Stimulated activated CD8-positive, alpha-beta memory T cell treated with anti-CD3 and anti-CD28 coated beads, Interleukin-12 subunit alpha, Interleukin-12 subunit beta, amount 100 ng/mL, for 1 hour (primary cell): ENCODE results near the gene CSF3.
A peak's percentile ranks its signal among the peaks of the same experiment; 100 is the strongest.

Experiments
- DNase-seq: peaks from one replicate; pipeline ENCODE4 v3.0.0-alpha.2; 2020; ENCODE audit warnings: low read depth

The CSF3 gene

DNA sequence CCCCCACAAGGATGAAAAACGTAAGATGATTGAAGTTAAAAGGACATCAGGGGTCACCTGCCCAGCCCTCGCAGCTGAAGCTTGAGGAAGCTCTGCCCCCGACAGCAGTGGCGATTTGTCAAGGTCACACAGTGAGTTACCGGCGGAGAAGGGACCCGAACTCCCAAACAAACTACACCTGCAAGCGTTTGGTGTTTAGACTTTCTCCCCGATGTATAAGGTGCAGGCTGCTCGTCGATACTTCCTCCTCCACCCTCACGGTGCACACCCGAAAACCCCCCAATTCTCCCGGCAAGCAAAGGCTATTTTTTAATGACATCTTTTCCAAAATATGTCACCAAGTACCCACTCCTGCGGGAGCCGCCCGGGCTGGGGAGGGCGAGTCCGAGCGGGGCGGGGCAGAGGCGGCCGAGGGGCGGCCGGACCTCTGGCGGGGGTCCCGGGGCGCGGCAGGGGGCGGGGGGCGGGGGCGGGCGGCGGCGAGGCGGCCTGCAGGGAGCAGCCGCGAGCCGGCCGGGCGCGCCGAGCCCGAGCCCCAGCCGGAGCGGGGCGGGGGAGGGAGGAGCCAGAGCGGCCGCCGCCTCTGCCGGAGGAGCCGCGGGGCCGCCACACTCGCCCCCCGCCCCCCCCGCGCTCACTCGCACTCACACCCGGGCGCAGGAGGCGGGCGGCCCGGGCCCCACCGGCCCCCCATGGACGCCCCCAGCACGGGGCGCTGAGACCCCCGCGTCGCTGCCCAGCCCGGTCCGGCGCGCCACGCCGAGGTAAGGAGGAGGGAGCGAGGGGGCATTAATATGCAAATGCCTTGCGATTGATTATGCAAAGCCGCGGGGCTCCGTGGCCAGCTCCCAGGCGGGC lies 47.3 kb downstream of the CSF3 start, which contains the start of gene THRA:
Gene THRA (plus strand): TSS at position 637 of the 858 bp plus-strand sequence. CDS start 11,524 bp downstream, outside the sequence.
- DNase-seq: peak; percentile 46

DNA sequence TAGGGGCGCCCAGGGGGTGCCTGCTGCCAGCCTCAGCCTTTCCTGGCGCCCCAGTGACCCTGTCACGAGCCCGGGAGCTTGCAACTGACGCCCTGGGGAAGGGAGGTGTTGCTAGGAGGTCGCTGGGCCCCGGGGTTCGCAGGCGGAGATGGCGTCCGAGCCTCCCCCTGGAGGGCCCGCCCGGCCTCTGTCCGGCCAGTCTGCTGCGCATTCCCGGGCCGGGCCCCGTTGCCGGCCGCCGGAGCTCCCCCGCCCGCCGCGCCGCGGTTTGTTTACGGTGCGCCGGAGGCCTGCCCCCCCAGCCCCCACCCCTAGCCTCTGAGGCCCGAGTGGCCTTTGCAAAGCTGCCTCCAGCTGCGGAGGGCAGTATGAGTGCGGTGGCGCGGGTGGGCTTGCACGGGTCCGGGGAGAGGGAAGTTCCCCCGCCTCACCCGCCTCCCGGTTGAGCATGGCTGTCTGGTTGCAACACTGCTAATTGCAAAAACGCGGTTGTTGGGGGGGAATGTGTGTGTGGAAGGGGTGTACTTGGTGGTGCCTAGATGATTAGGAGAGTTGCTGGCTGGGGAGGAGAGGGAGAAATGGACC lies 48.0 kb downstream of the CSF3 start:
- DNase-seq: no peak

DNA sequence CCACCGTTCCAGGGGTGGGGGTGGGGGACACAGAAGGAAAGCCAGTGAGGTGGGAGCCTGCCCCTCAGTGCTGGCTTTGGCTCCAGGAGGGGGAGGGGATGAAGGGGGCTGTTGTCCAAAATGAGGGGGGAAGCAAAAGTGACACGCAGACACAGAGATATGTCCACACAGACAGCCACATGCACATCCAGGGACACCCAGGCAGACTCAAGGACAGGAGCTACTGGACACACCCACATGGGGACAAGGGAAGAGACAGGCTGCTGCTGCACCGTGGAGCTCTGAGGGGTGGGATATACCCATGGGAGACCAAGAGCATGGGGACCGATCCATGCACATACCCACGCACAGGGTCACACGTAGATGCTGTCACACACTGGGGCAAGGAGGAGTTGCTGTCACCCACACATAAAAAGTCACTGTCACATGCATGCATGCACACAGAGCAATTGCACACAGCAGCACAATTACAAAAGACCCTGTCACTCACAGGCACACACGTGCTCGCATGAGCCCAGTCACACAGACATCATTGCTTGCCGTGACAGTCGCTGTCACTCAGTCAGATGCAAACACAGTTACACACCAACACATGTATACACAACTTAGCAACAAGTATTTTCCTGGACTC lies 48.8 kb downstream of the CSF3 start:
- no peak for DNase-seq

DNA sequence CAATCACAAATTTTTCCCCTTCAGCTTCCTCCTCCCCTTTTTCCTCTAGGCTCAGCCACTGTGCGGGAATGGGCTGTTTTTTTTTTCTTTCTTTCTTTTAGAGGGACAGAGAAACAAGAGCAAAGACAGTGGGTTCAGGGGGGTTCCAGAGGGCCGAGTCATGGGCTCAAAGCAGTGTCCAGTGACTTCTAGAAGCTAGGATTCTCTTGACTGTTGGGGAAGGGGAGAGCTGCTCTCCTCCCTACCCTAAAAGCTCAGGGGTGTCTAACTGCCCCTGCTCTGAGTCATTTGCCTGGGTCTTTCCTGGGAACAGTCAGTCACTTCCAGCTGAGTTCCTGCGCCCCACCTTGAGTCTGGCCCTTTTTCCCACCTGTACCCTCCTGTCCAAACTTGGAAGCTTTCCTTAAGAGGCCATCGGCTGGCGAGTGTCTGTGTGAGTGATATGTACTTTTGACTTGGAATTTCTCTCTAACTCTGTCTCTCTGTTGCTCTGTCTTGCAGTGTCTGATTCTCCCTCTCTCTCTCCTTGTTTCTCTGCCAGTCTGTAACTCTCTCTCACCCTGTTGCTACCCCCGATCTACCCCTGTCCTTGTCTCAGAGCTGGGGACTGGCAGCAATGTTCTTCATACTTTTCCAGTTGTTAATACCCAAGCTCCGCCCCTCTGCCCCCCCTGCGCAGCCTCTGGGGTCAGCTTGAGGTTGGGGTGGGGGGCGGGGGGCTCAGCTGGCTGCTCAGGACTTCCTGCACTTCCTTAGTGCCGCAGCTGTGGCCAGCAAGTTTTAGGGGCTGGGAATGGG lies 49.9 kb downstream of the CSF3 start:
- no peak for DNase-seq

DNA sequence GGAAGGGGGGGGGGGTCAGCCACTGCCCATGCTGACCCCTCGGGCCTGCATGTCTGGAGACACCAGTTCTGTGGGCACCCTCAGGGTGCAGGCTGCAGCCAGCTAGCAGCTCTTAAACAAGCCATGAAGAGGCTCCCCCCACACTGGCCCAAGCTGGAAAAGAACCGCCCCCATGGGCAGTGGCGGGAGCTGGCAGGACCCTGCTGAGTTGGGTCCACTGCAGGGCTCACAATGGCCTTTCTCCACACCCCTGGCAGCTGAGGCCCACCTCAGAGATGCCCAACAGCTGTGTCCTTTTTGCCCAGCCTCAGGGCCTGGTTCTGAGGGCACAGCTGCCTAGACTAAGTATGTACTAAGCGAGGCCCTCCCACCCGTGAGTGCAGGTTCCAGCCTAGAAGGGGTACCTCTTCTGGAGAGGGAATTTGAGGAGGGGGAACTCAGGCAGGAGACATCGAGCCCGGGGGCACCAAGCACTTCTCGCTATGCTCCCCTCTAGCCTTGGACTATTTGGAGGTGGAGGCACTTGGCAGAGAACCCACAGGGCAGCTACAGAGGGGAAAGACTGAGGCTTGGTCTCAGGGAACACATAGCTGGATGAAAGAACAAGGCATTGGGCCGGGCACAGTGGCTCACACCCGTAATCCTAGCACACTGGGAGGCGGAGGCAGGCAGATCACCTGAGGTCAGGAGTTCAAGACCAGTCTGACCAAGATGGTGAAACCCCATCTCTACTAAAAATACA lies 50.7 kb downstream of the CSF3 start:
- no peak for DNase-seq
